G401.6 (cell line): ENCODE results near the gene CRADD.
"Not testable (repeated sequence)": the region's sequence is repeated elsewhere in the genome, so short reads cannot be mapped to it uniquely, and the experiment has no call there.

ENCODE experiments used
- FAIRE-seq: peaks from 2 replicates; lab custom pipeline; 2012; peaks lifted over from hg19 to GRCh38; lab: Jason Lieb, UNC

The CRADD gene

GRCh38 chr12:93737457-93738198 lies 60.5 kb downstream of the CRADD start:
- FAIRE-seq, result no peak

GRCh38 chr12:93738199-93739058 lies 61.3 kb downstream of the CRADD start:
- FAIRE-seq, result no peak

DNA sequence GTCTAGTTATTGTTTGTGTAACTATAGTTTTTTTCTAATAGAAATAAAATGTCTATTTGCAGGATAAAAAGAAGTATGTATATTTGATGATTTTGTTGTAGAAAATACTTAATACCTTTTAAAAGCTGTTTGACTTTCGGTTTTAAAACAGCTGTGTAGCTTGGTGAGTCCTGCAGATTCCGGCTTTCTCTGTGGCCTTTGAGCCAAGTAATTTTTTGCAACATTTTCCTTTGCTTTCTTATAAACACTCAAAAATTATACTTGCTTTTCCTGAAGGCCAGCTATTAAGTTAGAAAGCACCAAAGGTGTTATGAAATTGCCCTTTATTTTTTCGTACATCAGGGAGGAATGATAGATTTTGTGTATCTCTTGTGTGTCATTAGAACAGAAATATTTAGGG lies 63.6 kb downstream of the CRADD start:
- no peak for FAIRE-seq

- FAIRE-seq, result no peak
Measured at GRCh38 chr12:93741659-93742109, 64.5 kb downstream of the CRADD start.

DNA sequence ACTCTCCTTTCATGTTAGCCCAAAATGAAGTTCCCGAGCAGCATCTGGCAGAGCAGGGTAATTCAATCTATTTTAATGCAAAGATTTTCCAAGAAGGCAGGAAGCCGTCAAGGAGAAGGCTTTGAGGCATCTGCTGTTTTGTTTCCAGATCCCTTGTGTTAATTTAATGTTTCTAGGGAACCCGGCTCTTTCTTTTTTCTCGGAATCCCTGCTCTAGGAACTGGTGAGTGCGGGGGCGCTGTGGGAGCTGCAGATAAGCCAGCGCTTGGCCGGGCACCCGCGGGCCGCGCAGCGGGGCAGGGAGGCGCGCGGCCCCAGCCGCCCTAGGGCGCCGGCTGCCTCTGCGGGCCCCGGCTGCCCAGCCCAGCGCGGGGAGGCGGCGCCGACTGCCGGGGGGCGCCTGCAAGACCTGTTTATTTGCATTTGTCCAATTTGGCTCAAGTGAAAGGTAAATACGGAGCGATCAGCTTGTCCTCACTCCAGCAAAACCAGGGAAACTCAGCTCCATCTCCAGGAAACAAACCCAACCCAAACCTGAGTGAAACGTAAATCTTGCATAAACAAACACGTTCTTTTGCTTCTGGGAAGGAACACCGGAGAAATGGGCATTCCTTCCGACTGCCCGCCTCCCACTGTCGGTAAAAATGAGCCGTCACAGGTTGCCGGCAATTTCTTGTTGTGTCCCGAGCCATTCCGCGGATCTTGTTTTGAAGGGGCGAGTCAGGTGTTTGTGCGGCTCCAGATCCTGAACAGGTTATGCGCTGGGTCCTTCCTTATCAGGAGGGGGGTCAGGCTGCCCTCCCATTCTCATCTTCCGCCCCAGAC lies 65.1 kb downstream of the CRADD start:
- FAIRE-seq, result no peak

- no peak for FAIRE-seq
Measured at GRCh38 chr12:93743229-93743998, 66.2 kb downstream of the CRADD start.

DNA sequence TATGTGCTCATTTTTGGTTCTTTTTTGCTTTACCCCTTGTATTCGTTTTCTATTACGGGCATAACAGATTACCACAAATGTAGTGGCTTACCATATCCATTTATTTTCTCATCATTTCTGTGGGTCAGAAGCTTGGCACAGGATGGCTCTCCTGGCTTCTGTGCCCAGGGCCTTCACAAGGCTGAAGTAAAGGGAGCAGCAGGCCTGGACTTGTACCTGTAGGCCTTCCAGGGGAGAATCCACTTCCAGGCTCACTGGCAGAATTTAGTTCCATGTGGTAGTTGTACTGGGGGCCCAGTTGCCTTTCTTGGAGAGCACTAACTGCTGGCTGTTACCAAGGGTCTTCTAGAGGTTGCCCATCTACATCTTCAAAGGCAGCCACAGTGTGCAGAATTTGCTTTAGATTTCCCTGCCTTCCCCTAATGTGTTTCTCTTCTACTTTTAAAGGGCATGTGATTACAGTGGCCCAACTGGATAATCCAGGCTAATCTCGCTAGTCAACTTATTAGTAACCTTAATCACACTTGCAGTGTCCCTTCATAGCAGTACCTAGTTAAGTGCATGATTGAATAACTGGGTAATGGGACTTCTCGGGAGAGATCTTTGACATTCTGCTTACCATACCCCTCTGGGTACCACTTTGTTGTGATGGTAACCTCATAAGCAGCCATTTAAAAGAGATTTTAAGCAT lies 67.0 kb downstream of the CRADD start:
- FAIRE-seq, result no peak

- no peak for FAIRE-seq
Measured at GRCh38 chr12:93745286-93745685, 68.1 kb downstream of the CRADD start.

GRCh38 chr12:93746572-93747168 lies 69.5 kb downstream of the CRADD start:
- FAIRE-seq, result no peak

DNA sequence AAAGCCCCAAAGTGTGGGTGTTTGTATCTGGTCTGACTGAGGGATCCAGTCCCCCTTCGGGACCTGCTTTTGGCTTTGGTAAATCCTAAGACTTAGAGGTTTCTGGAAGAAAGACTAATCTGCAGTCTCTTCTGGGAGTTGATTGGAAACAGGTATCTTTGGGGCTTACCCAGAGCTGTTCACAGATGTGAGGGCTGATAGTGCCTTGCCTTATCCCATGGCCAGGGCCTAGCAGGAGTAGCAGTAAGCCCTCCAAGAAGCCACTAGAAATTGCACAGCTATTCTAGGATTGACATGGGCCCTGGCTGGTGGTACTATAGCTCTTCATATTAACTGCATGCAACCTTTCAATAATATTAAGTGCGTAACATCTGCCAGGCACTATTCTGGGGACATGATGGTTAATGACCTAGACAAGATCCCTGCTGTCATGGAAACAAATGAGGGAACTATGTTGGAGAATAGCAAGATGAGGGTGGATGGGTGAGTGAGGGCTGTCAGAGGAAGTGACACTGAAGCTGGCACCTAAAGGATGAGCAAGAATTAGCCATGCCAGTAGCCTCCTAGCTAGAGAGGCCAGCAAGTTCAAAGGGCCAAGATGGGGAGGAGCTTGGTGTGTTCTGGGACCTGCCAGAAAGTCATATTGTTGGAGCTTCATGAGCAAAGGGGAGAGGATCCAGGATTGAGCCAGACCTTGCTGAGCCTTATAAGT lies 71.7 kb downstream of the CRADD start:
- no peak for FAIRE-seq

GRCh38 chr12:93749515-93749914 lies 72.3 kb downstream of the CRADD start:
- no peak for FAIRE-seq

GRCh38 chr12:93750056-93750455 lies 72.9 kb downstream of the CRADD start:
- FAIRE-seq, result no peak

DNA sequence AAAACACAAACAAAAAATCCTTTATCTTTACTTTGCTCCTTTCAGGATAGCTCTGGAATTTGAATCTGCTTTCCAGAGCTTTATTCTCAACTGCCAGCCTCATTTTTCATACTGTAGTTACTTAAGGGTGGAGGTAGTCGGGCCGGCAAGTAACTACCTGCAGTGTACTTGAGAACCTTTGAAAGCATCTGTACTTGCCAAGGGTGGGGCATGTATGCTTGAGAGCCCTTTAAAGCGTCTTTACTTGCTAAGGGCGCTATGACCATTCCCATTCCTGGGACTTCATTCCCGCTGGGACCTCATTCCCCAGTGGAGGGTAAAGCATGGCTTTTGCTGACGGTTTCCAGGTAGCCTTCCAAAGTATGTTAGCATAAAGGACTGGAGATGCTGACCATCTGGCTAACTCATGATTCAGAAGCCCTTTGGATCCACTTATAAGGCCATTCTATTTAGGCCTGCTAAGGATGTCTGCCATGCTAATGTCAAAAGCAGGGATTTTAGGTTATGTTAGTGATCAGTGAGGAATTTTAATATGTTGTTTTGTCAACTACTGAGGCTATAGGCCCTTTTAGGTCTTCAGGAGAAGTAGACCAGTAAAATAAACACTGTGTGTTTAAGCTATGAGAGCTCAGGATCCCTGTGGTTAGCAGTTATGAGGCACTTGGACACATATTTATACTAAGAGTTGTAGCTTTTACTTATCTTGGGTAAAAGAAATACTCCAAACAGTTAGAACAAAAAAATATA lies 74.9 kb downstream of the CRADD start:
- FAIRE-seq, result no peak

DNA sequence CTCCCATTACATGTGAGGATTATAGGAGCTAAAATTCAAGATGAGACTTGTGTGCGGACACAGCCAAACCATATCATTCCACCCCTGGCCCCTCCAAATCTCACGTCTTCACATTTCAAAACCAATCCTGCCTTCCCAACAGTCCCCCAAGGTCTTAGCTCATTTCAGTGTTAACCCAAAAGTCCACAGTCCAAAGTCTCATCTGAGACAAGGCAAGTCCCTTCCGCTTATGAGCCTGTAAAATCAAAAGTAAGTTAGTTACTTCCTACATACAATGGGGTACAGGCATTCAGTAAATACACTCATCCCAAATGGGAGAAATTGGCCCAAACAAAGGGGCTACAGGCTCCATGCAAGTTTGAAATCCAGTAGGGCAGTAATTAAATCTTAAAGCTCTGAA lies 76.1 kb downstream of the CRADD start:
- no peak for FAIRE-seq

DNA sequence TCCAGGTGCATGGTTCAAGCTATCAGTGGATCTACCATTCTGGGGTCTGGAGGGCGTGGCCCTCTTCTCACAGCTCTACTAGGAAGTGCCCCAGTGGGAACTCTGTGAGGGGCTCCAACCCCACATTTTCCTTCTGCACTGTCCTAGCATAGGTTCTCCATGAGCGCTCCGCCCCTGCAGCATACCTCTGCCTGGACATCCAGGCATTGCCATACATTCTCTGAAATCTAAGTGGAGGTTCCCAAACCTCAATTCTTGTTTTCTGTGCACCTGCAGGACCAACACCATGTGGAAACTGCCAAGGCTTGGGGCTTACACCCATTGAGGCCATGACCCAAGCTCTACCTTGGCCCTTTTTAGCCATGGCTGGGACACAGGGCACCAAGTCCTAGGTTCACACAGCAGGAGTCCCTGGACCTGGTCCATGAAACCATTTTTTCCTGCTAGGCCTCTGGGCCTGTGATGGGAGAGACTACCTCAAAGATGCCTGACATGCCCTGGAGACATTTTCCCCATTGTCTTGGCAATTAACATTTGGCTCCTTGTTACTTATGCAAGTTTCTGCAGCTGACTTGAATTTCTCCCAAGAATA lies 76.8 kb downstream of the CRADD start:
- FAIRE-seq, result no peak

GRCh38 chr12:93754859-93755258 lies 77.7 kb downstream of the CRADD start:
- not testable (repeated sequence) for FAIRE-seq

GRCh38 chr12:93756288-93756687 lies 79.1 kb downstream of the CRADD start:
- FAIRE-seq, result no peak

GRCh38 chr12:93757792-93758694 lies 80.9 kb downstream of the CRADD start:
- peak; percentile 66 for FAIRE-seq
